CD4-positive, alpha-beta T cell treated with Interleukin-1 beta for 1 hour (primary cell): ENCODE data around the gene SPATC1L.

Source experiments
- DNase-seq, 2 donors: peaks; one replicate each; pipeline ENCODE4 v3.0.0-alpha.2; 2020 to 2022

SPATC1L gene

GRCh38 chr21:46118316-46119143, 65.7 kb downstream of the SPATC1L start:
- DNase-seq: no peak

GRCh38 chr21:46117586-46118315, 66.5 kb downstream of the SPATC1L start:
- DNase-seq: no peak

- no peak for DNase-seq
Measured at GRCh38 chr21:46116776-46117585, 67.3 kb downstream of the SPATC1L start.

- DNase-seq: no peak
Measured at GRCh38 chr21:46116189-46116775, 68.0 kb downstream of the SPATC1L start.

- no peak for DNase-seq
Measured at GRCh38 chr21:46115441-46116188, 68.6 kb downstream of the SPATC1L start.

GRCh38 chr21:46114963-46115362, 69.3 kb downstream of the SPATC1L start:
- no peak for DNase-seq

- DNase-seq: no peak
Measured at GRCh38 chr21:46113497-46114176, 70.6 kb downstream of the SPATC1L start.

GRCh38 chr21:46112725-46113215, 71.5 kb downstream of the SPATC1L start:
- no peak for DNase-seq

- DNase-seq: no peak
Measured at GRCh38 chr21:46111857-46112724, 72.2 kb downstream of the SPATC1L start.

GRCh38 chr21:46111193-46111571, 73.1 kb downstream of the SPATC1L start:
- no peak for DNase-seq
